Vagina (tissue), 2 donors: Measurements from ENCODE around the gene NLRC3.

ENCODE experiments used
- POLR2A ChIP-seq, 2 donors: fragments of 450-650 bp; IDR thresholded peaks; one replicate each; pipeline ENCODE4 v1.6.1; 2017; ENCODE audit warnings: antibody characterized with exemption in 2 of 2, mild to moderate bottlenecking in 2 of 2, moderate library complexity in 2 of 2
- POLR2AphosphoS5 ChIP-seq, 2 donors: sonication (generic); formaldehyde crosslinking; IDR thresholded peaks; one replicate each; pipeline ENCODE4 v1.9.0; 2017; ENCODE audit warnings: antibody characterized with exemption in 2 of 2, mild to moderate bottlenecking in 2 of 2, low read depth in 1 of 2; ENCODE audit not compliant: insufficient read depth in 1 of 2
- TF ChIP-seq, protein P1 (sequence below), 3 experiments: fragments of 450-650 bp in 2 of 3; fragments of 200-600 bp in 1 of 3; sonication (generic) in 1 of 3; IDR thresholded peaks; one replicate each; pipeline ENCODE4 v1.5.1; 2017 to 2019; ENCODE audit warnings: antibody characterized with exemption in 3 of 3, mild to moderate bottlenecking in 2 of 3, moderate library complexity in 2 of 3

DNA sequence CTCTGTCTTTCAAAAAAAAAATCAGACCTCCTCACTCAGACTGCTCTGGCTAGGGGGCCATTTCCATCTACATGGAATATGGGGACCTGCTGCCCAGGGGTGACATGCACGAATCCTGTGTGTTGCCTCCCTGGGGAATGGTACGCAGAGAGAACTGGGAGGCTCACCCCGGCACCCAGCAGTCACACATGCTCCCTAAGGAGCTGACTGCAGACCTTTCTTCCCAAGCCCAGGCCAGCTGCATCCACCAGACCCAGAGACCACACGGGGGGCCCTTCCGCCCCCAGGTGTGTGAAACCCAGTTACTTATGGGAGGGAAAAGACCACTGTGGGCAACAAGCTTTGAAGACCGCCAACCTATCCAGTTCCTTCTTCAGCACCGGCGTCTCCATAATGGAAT is 7.2 kb upstream of the NLRC3 start:
- TF ChIP-seq POLR2A (IDR thresholded peaks at IDR 0.05) (no peak), POLR2AphosphoS5 (IDR thresholded peaks at IDR 0.05; ENCODE audit: insufficient read depth in 1 of 2, low read depth in 1 of 2) (no peak)
- TF ChIP-seq, protein P1, sequence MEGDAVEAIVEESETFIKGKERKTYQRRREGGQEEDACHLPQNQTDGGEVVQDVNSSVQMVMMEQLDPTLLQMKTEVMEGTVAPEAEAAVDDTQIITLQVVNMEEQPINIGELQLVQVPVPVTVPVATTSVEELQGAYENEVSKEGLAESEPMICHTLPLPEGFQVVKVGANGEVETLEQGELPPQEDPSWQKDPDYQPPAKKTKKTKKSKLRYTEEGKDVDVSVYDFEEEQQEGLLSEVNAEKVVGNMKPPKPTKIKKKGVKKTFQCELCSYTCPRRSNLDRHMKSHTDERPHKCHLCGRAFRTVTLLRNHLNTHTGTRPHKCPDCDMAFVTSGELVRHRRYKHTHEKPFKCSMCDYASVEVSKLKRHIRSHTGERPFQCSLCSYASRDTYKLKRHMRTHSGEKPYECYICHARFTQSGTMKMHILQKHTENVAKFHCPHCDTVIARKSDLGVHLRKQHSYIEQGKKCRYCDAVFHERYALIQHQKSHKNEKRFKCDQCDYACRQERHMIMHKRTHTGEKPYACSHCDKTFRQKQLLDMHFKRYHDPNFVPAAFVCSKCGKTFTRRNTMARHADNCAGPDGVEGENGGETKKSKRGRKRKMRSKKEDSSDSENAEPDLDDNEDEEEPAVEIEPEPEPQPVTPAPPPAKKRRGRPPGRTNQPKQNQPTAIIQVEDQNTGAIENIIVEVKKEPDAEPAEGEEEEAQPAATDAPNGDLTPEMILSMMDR (IDR thresholded peaks at IDR 0.05): no peak
